MM.1S (cell line): ENCODE measurements around the gene PRTG.

Source experiments
- EZH2 ChIP-seq: fragments of 300-600 bp; sonication (generic); optimal IDR thresholded peaks from 2 replicates; pipeline ENCODE3; 2017; ENCODE audit warnings: low read depth, mild to moderate bottlenecking, antibody characterized with exemption, low read length, mixed read lengths
- EZH2phosphoT487 ChIP-seq: fragments of 300-600 bp; sonication (generic); IDR thresholded peaks from 2 replicates; pipeline ENCODE4 v1.6.1; 2018; ENCODE audit warnings: antibody characterized with exemption, low read length
- TF ChIP-seq, protein P1 (sequence below): fragments of 300-600 bp; sonication (generic); IDR thresholded peaks from 2 replicates; pipeline ENCODE4 v1.5.1; 2016; ENCODE audit warnings: antibody characterized with exemption, low read length, mixed read lengths

DNA sequence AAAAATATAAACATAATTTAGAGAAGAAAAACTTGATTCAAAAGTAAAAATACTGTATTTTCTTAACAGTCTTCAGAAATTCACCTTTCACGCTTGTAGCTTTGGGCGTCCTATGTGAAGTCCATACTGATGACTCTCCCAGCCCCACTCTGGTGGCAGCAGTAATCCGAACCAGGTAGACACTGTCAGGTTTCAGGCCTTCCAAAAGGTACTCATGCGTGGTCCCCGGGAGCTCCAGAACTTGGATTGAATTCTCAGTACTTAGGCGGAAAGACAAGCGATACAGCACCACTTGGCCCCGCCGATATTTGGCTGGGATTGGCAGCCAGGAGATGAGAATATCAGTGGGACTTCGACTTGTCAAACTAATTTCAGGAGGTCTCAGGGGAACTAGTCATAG is 69.7 kb downstream of the PRTG start:
- TF ChIP-seq, protein P1, sequence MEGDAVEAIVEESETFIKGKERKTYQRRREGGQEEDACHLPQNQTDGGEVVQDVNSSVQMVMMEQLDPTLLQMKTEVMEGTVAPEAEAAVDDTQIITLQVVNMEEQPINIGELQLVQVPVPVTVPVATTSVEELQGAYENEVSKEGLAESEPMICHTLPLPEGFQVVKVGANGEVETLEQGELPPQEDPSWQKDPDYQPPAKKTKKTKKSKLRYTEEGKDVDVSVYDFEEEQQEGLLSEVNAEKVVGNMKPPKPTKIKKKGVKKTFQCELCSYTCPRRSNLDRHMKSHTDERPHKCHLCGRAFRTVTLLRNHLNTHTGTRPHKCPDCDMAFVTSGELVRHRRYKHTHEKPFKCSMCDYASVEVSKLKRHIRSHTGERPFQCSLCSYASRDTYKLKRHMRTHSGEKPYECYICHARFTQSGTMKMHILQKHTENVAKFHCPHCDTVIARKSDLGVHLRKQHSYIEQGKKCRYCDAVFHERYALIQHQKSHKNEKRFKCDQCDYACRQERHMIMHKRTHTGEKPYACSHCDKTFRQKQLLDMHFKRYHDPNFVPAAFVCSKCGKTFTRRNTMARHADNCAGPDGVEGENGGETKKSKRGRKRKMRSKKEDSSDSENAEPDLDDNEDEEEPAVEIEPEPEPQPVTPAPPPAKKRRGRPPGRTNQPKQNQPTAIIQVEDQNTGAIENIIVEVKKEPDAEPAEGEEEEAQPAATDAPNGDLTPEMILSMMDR = no peak
- TF ChIP-seq EZH2phosphoT487 = no peak
- no peak for TF ChIP-seq EZH2
